ENCODE data around the gene STIMATE.

Gene STIMATE

GRCh38 chr3:52897130-52898122, at the start of gene STIMATE:
Gene STIMATE (minus strand): TSS chr3:52897548. CDS start chr3:52897450, 98 bp downstream.
- in situ Hi-C loops (cut with HindIII; ENCODE audit: low pct_unique_long_range_greater_than_20kb, low sequenced_read_pairs), result no loop called here
- no peak for TF ChIP-seq JUND (IDR thresholded peaks at IDR 0.05; ENCODE audit: low read depth)
- DNase-seq (ENCODE audit: low read depth in 1 of 2, low spot score in 1 of 2), result peak; percentile 85 to 86

DNA sequence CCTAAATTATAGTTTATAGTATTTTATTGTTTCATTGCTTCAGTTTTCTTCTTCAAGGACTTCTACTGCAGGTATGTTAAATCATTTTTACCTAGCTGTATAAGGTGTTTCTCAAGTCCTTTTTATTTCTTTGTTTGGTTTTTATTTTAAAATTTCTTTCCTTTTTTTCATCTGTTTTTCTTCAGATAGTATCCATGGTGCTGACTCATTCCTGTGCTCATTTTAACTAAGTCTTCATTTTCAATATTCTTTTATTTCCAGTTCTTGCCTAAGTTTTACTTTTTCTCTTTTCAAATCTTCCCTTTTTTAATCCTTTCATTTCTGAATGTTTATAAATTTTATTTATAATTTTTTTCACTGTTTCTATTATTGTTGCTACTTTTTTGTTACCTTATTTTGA, 42.3 kb upstream of the STIMATE start:
- in situ Hi-C loops (cut with HindIII; ENCODE audit: low pct_unique_long_range_greater_than_20kb, low sequenced_read_pairs), result no loop called here
- DNase-seq (ENCODE audit: low read depth in 1 of 2, low spot score in 1 of 2), result no peak
- TF ChIP-seq JUND (IDR thresholded peaks at IDR 0.05; ENCODE audit: low read depth), result no peak

DNA sequence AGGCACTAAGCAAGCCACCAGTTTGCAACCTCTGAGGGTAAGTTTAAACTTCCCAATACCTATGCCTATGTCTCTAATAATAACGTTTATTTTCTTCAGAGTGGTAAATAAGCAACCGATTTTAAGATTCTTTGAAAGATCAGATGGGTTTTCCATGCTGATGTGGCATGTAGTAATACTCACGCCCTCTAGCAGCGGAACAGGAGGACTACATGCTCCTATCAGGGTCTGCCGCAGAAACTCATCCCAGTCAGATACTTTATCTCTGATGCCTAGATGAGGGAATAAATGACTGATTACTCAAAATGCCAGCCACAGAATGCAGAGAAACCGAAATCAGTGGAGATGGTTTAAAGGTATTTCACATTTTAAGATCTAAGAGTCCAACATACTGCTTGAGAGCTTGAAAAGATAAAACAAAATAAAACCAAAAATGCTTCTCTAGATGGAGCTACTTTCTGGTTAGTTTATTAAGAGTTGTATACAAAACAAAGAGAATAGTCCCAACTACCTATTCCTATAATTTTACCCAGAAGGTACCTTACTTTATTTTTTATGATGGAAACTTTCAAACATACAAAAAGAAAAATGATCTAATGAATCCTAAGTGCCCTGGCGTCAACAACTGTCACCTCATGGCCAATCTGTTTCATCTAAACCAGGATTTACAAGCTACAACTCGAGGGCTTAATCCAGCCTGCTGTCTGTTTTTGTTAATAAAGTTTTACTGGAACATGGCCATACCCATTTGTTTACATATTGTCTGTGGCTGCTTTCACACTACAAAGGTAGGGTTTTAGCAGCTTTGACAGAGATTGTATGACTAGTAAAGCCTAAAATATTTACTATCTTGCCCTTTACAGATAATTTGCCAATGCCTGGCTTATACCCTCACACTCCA, 37.5 kb upstream of the STIMATE start:
- in situ Hi-C loops (cut with HindIII; ENCODE audit: low pct_unique_long_range_greater_than_20kb, low sequenced_read_pairs), result no loop called here
- DNase-seq (ENCODE audit: low read depth in 1 of 2, low spot score in 1 of 2), result peak; percentile 10 to 36
- TF ChIP-seq JUND (IDR thresholded peaks at IDR 0.05; ENCODE audit: low read depth), result no peak

GRCh38 chr3:52931889-52932288, 34.5 kb upstream of the STIMATE start:
- no peak for TF ChIP-seq JUND (IDR thresholded peaks at IDR 0.05; ENCODE audit: low read depth)
- DNase-seq (ENCODE audit: low read depth in 1 of 2, low spot score in 1 of 2), result peak in 1 of 2 experiments; percentile 1
- in situ Hi-C loops (cut with HindIII; ENCODE audit: low pct_unique_long_range_greater_than_20kb, low sequenced_read_pairs), result no loop called here

GRCh38 chr3:52931328-52931727, 34.0 kb upstream of the STIMATE start:
- no peak for DNase-seq (ENCODE audit: low read depth in 1 of 2, low spot score in 1 of 2)
- TF ChIP-seq JUND (IDR thresholded peaks at IDR 0.05; ENCODE audit: low read depth), result no peak
- in situ Hi-C loops (cut with HindIII; ENCODE audit: low pct_unique_long_range_greater_than_20kb, low sequenced_read_pairs), result no loop called here

DNA sequence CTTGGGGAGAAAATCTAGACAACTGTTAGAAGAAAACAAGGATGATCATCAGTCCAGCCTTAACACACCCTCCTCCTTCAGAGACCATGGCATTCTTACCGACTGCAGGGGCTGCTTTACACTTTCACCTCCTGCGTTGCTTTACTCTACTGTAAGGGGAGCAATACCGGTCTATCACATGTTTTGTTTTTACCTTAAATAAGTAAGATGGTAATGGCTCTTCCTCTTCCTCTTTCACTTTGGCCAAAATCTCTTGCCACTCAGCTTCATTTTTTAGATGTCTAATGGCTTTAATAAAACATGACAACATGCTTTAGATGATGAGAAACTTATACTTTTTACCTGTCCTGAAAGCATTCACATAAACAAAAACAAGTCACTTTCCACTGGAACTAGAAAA, 33.4 kb upstream of the STIMATE start:
- no peak for DNase-seq (ENCODE audit: low read depth in 1 of 2, low spot score in 1 of 2)
- in situ Hi-C loops (cut with HindIII; ENCODE audit: low pct_unique_long_range_greater_than_20kb, low sequenced_read_pairs), result no loop called here
- TF ChIP-seq JUND (IDR thresholded peaks at IDR 0.05; ENCODE audit: low read depth), result no peak

DNA sequence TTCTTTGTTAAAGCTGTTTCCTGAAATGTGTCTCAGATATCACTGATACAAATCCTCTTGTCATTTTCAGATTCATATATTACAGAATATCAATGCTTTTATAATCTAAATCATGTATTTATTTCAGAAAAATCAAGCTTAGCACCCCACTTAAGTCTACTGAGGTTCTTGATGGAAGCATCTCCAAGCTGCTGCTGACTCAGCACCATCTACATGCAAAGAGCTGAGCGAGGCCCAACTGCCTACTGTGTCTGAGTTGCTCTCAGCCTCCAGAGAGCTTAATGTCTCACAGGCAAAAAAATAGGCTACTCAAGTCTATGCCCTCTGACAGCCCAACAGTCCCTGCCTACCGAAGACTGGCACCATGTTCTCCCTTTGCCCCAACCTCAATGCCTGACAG, 29.2 kb upstream of the STIMATE start:
- no peak for DNase-seq (ENCODE audit: low read depth in 1 of 2, low spot score in 1 of 2)
- in situ Hi-C loops (cut with HindIII; ENCODE audit: low pct_unique_long_range_greater_than_20kb, low sequenced_read_pairs), result no loop called here
- no peak for TF ChIP-seq JUND (IDR thresholded peaks at IDR 0.05; ENCODE audit: low read depth)

DNA sequence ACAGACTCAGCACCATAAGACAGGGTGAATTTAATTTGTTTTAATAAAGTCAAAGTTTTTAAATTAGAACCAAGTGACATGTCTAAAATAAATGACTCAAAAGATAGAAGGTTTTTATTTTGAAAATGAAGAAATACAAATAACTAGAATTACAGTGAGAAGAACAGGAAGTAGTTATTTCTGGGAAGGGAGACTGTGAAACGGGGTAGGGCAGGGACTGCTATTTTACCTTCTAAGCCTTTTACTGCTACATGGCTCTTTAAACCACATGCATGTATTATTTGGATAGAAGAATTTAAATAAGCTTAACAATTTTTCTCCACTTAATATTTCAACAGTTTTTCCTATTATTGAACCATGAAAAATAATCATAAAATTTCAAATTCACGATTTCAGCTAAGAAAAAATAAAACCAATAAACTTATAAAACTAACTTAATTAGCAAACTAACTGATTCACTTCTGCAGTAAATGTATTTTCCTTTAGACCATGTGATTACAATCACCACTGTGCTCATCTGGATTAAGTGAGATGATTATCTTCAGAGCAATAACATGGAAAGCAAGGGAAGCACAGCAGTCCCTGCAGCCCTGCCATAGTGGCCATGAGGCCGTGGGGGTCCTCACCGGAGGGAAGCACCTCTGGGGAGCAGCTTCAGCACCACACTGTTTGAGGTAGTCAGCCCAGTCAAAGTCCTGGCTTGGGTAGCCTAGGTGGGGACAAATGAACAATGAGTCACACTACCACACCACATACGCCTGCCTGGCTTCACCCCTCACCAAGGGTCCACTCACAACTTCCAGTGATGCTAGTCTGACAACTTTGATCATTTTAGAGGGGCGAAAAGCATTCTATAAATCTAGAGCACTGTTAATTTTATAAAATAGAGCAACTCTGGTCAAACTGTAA, 28.3 kb upstream of the STIMATE start:
- in situ Hi-C loops (cut with HindIII; ENCODE audit: low pct_unique_long_range_greater_than_20kb, low sequenced_read_pairs), result no loop called here
- no peak for TF ChIP-seq JUND (IDR thresholded peaks at IDR 0.05; ENCODE audit: low read depth)
- no peak for DNase-seq (ENCODE audit: low read depth in 1 of 2, low spot score in 1 of 2)

DNA sequence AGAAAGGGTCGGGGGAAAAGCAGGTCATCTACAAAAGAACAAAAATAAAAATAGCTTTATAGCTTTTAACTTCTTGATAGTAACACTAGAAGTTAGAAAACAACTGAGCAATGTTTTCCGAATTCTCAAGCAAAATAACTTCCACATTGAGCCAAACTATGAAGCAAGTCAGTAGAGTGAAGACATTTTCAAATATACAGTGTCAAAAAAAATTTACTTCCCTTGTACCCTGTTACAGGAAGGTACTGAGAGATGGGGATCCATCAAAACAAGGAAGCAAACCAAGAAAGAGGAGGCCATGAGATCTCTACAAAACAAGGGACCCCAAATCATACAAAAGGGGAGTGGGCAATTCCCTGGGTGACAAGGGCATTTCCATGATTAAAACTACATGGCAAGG, 26.6 kb upstream of the STIMATE start:
- in situ Hi-C loops (cut with HindIII; ENCODE audit: low pct_unique_long_range_greater_than_20kb, low sequenced_read_pairs), result no loop called here
- no peak for TF ChIP-seq JUND (IDR thresholded peaks at IDR 0.05; ENCODE audit: low read depth)
- no peak for DNase-seq (ENCODE audit: low read depth in 1 of 2, low spot score in 1 of 2)

DNA sequence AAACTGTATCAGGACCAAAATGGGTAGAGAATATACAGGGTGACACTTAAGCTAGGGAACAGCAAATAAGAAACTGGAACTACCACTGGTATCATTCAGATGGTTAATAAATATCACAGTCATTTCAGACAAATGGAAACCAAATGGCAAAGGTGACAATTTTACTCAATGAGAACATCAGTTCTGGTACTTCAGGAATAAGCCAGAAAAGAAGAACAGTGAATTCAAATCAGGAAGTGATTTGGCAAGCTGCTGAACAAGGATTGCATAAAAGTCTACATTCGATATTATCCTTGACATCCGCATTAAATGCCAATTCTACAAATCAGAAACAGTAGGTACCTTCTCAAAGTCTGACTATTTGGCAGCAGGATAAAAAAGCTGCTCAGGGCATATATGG, 23.5 kb upstream of the STIMATE start:
- in situ Hi-C loops (cut with HindIII; ENCODE audit: low pct_unique_long_range_greater_than_20kb, low sequenced_read_pairs), result no loop called here
- no peak for DNase-seq (ENCODE audit: low read depth in 1 of 2, low spot score in 1 of 2)
- TF ChIP-seq JUND (IDR thresholded peaks at IDR 0.05; ENCODE audit: low read depth), result no peak

- no peak for DNase-seq (ENCODE audit: low read depth in 1 of 2, low spot score in 1 of 2)
- no peak for TF ChIP-seq JUND (IDR thresholded peaks at IDR 0.05; ENCODE audit: low read depth)
- in situ Hi-C loops (cut with HindIII; ENCODE audit: low pct_unique_long_range_greater_than_20kb, low sequenced_read_pairs), result no loop called here
Measured at GRCh38 chr3:52917044-52917443, 19.7 kb upstream of the STIMATE start.

GRCh38 chr3:52915294-52915693, 17.9 kb upstream of the STIMATE start:
- in situ Hi-C loops (cut with HindIII; ENCODE audit: low pct_unique_long_range_greater_than_20kb, low sequenced_read_pairs), result no loop called here
- no peak for DNase-seq (ENCODE audit: low read depth in 1 of 2, low spot score in 1 of 2)
- no peak for TF ChIP-seq JUND (IDR thresholded peaks at IDR 0.05; ENCODE audit: low read depth)

Data from T47D (cell line).